Measurements from ENCODE around the gene TJAP1.
"Not testable (repeated sequence)": the region's sequence is repeated elsewhere in the genome, so short reads cannot be mapped to it uniquely, and the experiment has no call there.

Gene TJAP1

GRCh38 chr6:43454696-43455530 lies 22.5 kb upstream of the TJAP1 start:
- TF ChIP-seq, protein P1, sequence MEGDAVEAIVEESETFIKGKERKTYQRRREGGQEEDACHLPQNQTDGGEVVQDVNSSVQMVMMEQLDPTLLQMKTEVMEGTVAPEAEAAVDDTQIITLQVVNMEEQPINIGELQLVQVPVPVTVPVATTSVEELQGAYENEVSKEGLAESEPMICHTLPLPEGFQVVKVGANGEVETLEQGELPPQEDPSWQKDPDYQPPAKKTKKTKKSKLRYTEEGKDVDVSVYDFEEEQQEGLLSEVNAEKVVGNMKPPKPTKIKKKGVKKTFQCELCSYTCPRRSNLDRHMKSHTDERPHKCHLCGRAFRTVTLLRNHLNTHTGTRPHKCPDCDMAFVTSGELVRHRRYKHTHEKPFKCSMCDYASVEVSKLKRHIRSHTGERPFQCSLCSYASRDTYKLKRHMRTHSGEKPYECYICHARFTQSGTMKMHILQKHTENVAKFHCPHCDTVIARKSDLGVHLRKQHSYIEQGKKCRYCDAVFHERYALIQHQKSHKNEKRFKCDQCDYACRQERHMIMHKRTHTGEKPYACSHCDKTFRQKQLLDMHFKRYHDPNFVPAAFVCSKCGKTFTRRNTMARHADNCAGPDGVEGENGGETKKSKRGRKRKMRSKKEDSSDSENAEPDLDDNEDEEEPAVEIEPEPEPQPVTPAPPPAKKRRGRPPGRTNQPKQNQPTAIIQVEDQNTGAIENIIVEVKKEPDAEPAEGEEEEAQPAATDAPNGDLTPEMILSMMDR (IDR thresholded peaks at IDR 0.05; ENCODE audit: low read depth, low read length) = no peak
- H3K4me3 ChIP-seq (ENCODE audit: low read depth, low read length) = peak overlapping the region; percentile 74
- H3K36me3 ChIP-seq = peaks cover 33% of the 10 kb centered on the region
- H3K27me3 ChIP-seq (ENCODE audit: insufficient read depth, low read depth, severe bottlenecking) = no peaks in the 10 kb centered on the region
- peak; percentile 96 for DNase-seq
- peak overlapping the region; percentile 12; the same call in 1 of the 2 replicates for H3K27ac ChIP-seq
- no peaks in the 10 kb centered on the region for H3K9me3 ChIP-seq (ENCODE audit: severe bottlenecking)

- peak; percentile 75 for DNase-seq
- H3K36me3 ChIP-seq = peaks cover 25% of the 10 kb centered on the region
- TF ChIP-seq, protein P1 (IDR thresholded peaks at IDR 0.05; ENCODE audit: low read depth, low read length) = 0 out of 2 replicates have a peak, but pooled peaks have one; percentile 11
- H3K27ac ChIP-seq = peak within 1 kb of the TSS; percentile 12; the same call in 1 of the 2 replicates
- H3K9me3 ChIP-seq (ENCODE audit: severe bottlenecking) = no peaks in the 10 kb centered on the region
- no peaks in the 10 kb centered on the region for H3K27me3 ChIP-seq (ENCODE audit: insufficient read depth, low read depth, severe bottlenecking)
- H3K4me3 ChIP-seq (ENCODE audit: low read depth, low read length) = peak within 1 kb of the TSS; percentile 74
These were observed 21.6 kb upstream of the TJAP1 start, which contains the start of gene DLK2 for GRCh38 chr6:43455531-43456428. Gene DLK2 (minus strand): TSS chr6:43455548. CDS start chr6:43454825, 723 bp downstream.

DNA sequence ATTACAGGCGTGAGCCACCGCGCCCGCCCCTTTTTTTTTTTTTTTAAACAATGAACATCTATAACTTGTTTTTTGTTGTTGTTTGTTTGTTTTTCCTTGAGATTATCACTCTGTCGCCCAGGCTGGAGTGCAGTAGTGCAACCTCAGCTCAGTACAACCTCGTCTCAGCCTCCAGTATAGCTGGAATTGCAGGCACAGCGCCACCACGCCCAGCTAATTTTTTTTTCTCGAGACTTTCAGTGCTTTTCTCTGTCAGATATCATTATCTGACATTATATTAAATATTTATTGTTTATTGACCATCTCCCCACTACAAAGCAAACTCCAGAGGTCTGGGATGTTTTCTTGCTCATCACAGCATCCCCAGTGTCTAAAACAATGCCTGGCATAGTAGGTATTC lies 19.7 kb upstream of the TJAP1 start:
- TF ChIP-seq, protein P1 (IDR thresholded peaks at IDR 0.05; ENCODE audit: low read depth, low read length) = no peak
- no peak for DNase-seq
- Histone ChIP-seq H3K36me3 (peaks cover 9% of the 10 kb centered on the region), H3K4me3 (ENCODE audit: low read depth, low read length) (no peak overlapping the region), H3K9me3 (ENCODE audit: severe bottlenecking) (no peaks in the 10 kb centered on the region), H3K27me3 (ENCODE audit: insufficient read depth, low read depth, severe bottlenecking) (no peaks in the 10 kb centered on the region), H3K27ac (no peak overlapping the region)

GRCh38 chr6:43458154-43458553 lies 19.2 kb upstream of the TJAP1 start:
- H3K4me3 ChIP-seq (ENCODE audit: low read depth, low read length); H3K27ac ChIP-seq; H3K36me3 ChIP-seq; H3K9me3 ChIP-seq (ENCODE audit: severe bottlenecking); H3K27me3 ChIP-seq (ENCODE audit: insufficient read depth, low read depth, severe bottlenecking); DNase-seq: not testable (repeated sequence)

DNA sequence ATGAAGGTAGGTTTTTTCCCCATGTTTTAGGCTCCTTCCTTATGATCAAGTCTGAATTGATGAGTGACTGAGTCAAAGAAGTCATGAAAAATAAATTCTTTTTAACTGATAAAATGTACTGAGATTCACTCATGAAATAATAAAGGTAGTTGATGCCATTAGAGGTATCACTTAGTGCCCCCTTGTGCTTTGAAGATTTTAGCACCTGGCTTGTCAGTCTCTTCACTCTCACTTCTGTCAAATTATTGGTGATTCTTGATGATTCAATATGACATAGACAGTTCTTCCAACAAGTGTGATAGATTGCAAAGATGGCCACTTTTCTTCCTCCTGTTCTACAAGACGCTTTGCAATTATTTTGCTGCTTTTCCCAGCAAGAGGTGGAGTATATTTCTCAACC lies 17.8 kb upstream of the TJAP1 start:
- no peak for DNase-seq
- no peaks in the 10 kb centered on the region for H3K27me3 ChIP-seq (ENCODE audit: insufficient read depth, low read depth, severe bottlenecking)
- no peak overlapping the region for H3K4me3 ChIP-seq (ENCODE audit: low read depth, low read length)
- H3K27ac ChIP-seq = no peak overlapping the region
- no peaks in the 10 kb centered on the region for H3K9me3 ChIP-seq (ENCODE audit: severe bottlenecking)
- TF ChIP-seq, protein P1 (IDR thresholded peaks at IDR 0.05; ENCODE audit: low read depth, low read length) = no peak
- no peaks in the 10 kb centered on the region for H3K36me3 ChIP-seq

GRCh38 chr6:43460032-43460431 lies 17.3 kb upstream of the TJAP1 start:
- TF ChIP-seq, protein P1 (IDR thresholded peaks at IDR 0.05; ENCODE audit: low read depth, low read length) = no peak
- Histone ChIP-seq H3K27ac (no peak overlapping the region), H3K9me3 (ENCODE audit: severe bottlenecking) (no peaks in the 10 kb centered on the region)

More at GRCh38 chr6:43460032-43460431, 17.3 kb upstream of the TJAP1 start:
- no peaks in the 10 kb centered on the region for H3K27me3 ChIP-seq (ENCODE audit: insufficient read depth, low read depth, severe bottlenecking)
- H3K36me3 ChIP-seq = no peaks in the 10 kb centered on the region
- no peak for DNase-seq
- no peak overlapping the region for H3K4me3 ChIP-seq (ENCODE audit: low read depth, low read length)

Measured in WERI-Rb-1 (cell line).